ENCODE data around the gene KTN1. TPM values are rescaled to one million over a fixed set of nuclear protein-coding genes. Genes with fewer than 3 reads are reported as not detected.

The KTN1 gene
- total RNA-seq, 6 experiments from 2014 or later, result 135 to 175 (median 148) TPM

DNA sequence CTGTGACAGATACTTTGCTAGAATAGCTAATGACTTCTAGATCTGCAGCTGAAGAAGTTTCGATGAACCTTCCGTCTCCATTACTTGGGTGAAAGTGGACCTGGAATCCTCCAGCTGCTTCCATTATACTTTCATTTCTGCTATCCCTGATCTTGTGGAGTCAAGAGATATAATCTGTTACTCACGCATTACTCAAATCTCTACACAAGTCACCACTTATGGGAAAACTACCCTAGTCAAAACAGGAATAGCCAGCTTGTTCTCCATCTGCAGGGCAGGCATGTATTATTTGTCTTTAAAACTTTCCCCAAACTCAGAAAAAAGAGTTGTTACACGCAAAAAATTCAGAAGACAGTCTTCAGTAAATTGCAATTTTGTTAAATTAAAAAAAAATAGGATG is 2.8 kb upstream of the KTN1 start:
- peak overlapping the region; percentile 48 for H3K4me3 Mint-ChIP-seq
- TF ChIP-seq, protein P1, sequence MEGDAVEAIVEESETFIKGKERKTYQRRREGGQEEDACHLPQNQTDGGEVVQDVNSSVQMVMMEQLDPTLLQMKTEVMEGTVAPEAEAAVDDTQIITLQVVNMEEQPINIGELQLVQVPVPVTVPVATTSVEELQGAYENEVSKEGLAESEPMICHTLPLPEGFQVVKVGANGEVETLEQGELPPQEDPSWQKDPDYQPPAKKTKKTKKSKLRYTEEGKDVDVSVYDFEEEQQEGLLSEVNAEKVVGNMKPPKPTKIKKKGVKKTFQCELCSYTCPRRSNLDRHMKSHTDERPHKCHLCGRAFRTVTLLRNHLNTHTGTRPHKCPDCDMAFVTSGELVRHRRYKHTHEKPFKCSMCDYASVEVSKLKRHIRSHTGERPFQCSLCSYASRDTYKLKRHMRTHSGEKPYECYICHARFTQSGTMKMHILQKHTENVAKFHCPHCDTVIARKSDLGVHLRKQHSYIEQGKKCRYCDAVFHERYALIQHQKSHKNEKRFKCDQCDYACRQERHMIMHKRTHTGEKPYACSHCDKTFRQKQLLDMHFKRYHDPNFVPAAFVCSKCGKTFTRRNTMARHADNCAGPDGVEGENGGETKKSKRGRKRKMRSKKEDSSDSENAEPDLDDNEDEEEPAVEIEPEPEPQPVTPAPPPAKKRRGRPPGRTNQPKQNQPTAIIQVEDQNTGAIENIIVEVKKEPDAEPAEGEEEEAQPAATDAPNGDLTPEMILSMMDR (IDR thresholded peaks at IDR 0.05), result no peak
- H3K9me3 Mint-ChIP-seq, result no peaks in the 10 kb centered on the region
- H3K27ac Mint-ChIP-seq, result 0 out of 2 replicates have a peak overlapping the region, but pooled peaks have one; percentile 19
- H3K4me1 Mint-ChIP-seq (ENCODE audit: low read depth), result peaks cover 25% of the 10 kb centered on the region
- peak; percentile 56 for DNase-seq
- peaks cover 1% of the 10 kb centered on the region; the same call in 1 of the 2 replicates for H3K27me3 Mint-ChIP-seq (ENCODE audit: insufficient read depth)
- no peaks in the 10 kb centered on the region for H3K36me3 Mint-ChIP-seq (ENCODE audit: low read depth)

DNA sequence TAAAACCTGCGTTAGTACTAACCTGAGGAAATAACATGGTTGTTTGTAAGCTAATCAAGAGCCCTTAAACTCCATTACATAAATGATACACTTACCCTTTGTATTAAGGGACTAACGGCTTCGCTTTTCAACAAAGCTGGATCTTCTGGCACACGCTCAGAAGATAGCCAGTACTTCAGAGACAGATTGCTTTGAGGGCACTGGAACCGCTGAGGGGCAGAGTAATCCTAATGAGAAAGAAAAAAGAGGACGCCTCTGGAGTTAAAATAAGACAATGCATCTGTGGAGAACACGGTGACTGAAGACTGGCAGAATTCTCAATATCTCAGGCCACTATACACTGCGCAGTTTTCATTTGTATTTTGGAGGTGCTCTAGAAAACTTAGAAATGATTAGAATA is 1.5 kb upstream of the KTN1 start:
- TF ChIP-seq, protein P1 (IDR thresholded peaks at IDR 0.05), result no peak
- H3K4me1 Mint-ChIP-seq (ENCODE audit: low read depth), result peaks cover 25% of the 10 kb centered on the region
- no peaks in the 10 kb centered on the region for H3K36me3 Mint-ChIP-seq (ENCODE audit: low read depth)
- DNase-seq, result no peak
- peak overlapping the region; percentile 91 for H3K4me3 Mint-ChIP-seq
- H3K27me3 Mint-ChIP-seq (ENCODE audit: insufficient read depth), result peaks cover 1% of the 10 kb centered on the region; the same call in 1 of the 2 replicates
- peak overlapping the region; percentile 91 for H3K27ac Mint-ChIP-seq
- no peaks in the 10 kb centered on the region for H3K9me3 Mint-ChIP-seq

DNA sequence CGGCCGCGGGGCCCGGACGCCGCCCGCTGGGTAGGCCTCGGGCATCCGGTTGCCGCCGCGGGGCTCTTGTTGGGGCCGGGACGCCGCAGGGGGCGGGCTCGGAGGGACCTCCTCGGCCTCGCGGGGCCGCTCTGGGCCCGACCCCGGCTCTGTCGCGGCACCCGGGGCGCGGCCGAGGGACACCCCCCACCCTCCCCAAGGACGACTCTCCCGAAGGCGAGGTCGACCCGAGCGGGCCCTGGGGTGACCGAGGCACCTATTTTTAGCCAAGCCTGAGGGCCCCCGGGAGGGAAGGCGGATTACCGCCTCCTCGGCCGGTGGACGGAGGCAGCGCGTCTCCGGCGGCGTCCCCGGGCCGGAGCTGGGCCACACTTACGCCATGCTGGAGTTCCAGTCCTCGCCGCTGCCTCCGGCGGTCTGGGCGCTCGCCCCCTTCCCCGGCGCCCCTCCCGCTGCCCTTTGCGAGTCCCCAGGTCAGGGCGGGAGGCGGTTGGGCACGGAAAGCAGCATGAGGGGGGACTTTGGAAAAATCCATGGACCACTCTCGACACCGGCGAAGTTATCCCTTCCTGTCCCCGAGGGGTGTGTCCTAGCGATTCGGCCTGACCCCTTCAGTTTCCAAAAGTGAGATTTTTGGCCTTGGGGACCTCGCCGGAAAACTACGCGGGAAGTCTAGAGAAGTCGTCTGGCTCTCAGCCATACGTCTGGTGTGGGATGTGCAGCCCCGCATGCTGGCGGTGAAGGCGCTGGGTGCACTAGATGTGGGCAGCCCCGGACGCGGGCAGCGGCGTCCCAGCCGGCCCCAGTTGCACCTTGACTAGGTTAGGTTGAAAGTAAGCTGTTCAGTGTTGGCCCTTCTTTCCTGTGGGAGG is 699 bp downstream of the KTN1 start:
- peaks cover 25% of the 10 kb centered on the region for H3K4me1 Mint-ChIP-seq (ENCODE audit: low read depth)
- no peaks in the 10 kb centered on the region for H3K9me3 Mint-ChIP-seq
- H3K4me3 Mint-ChIP-seq, result peak overlapping the region; percentile 91
- peak; percentile 20 for DNase-seq
- TF ChIP-seq, protein P1 (IDR thresholded peaks at IDR 0.05), result no peak
- H3K27ac Mint-ChIP-seq, result peak overlapping the region; percentile 83
- no peaks in the 10 kb centered on the region for H3K36me3 Mint-ChIP-seq (ENCODE audit: low read depth)
- peaks cover 1% of the 10 kb centered on the region; the same call in 1 of the 2 replicates for H3K27me3 Mint-ChIP-seq (ENCODE audit: insufficient read depth)

DNA sequence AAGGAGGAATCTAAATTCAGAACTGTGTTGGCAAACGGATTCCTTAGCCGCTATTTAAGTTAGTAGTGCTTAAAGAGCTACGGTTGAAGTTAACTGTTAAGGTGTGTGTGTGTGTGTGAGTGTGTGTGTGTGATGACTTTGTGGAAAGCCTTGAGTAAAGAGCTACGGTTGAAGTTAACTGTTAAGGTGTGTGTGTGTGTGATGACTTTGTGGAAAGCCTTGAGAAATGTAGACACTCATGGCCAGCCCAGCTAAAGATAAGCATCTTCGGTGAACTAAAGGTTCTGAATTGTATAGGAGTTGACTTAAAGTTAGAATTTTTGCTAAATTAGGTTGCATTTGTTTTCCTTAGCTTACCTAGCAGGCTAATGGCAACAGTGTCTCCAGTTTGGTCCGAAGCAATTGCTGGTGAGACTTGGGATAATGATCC is 1.4 kb downstream of the KTN1 start:
- no peak for DNase-seq
- TF ChIP-seq, protein P1 (IDR thresholded peaks at IDR 0.05), result no peak
- Mint-ChIP-seq H3K4me3 (peak overlapping the region; percentile 91), H3K27me3 (ENCODE audit: insufficient read depth) (peaks cover 1% of the 10 kb centered on the region; the same call in 1 of the 2 replicates), H3K4me1 (ENCODE audit: low read depth) (peaks cover 25% of the 10 kb centered on the region), H3K36me3 (ENCODE audit: low read depth) (no peaks in the 10 kb centered on the region), H3K27ac (peak overlapping the region; percentile 83), H3K9me3 (no peaks in the 10 kb centered on the region)

DNA sequence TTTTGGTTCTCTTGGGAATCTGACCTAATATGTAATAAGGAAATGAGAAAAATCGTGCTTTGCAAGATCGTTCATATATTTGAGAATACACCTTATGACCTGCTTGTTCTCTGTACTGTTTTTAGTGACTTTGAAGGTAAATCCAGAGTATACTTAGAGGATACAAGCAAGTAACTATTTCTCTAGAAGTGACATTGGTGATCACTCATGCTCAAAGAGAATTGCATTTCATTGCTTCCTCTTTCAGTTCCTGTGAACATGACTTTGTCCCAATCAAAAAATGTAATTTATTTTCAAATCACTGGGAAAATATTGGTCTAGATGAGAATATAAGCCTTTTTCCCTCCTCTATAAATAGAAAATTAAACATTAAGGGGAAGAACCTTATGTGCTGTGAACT is 2.7 kb downstream of the KTN1 start:
- no peak for DNase-seq
- TF ChIP-seq, protein P1 (IDR thresholded peaks at IDR 0.05), result no peak
- Mint-ChIP-seq H3K27me3 (ENCODE audit: insufficient read depth) (peaks cover 1% of the 10 kb centered on the region; the same call in 1 of the 2 replicates), H3K9me3 (no peaks in the 10 kb centered on the region), H3K4me1 (ENCODE audit: low read depth) (peaks cover 13% of the 10 kb centered on the region), H3K4me3 (peak overlapping the region; percentile 24; the same call in 1 of the 2 replicates), H3K36me3 (ENCODE audit: low read depth) (no peaks in the 10 kb centered on the region), H3K27ac (no peak overlapping the region)
